Measurements from ENCODE around the gene CKS1B. TPM values are rescaled to one million over a fixed set of nuclear protein-coding genes. Genes with fewer than 3 reads are reported as not detected.

CKS1B gene
- total RNA-seq, 2 donors from 2014 or later: 49.5 to 76.5 TPM

- H3K36me3 ChIP-seq: peaks cover 7% of the 10 kb centered on the region
- TF ChIP-seq CTCF (IDR thresholded peaks at IDR 0.05): no peak
- H3K4me1 ChIP-seq: peaks cover 16% of the 10 kb centered on the region
- no peak overlapping the region for H3K4me3 ChIP-seq
- no peak overlapping the region for H3K9ac ChIP-seq (ENCODE audit: low read depth in 2 of 2, low read length in 2 of 2)
- intact Hi-C loops (cut with DNase I): no loop called here
- no peak for DNase-seq
- H3K27ac ChIP-seq: no peak overlapping the region
- H3K27me3 ChIP-seq: no peaks in the 10 kb centered on the region
- no peaks in the 10 kb centered on the region for H3K9me3 ChIP-seq
Observed at GRCh38 chr1:155019377-155020245, 45.1 kb downstream of the CKS1B start.

GRCh38 chr1:155022136-155022926 is 47.9 kb downstream of the CKS1B start:
- DNase-seq: no peak
- H3K36me3 ChIP-seq: no peaks in the 10 kb centered on the region
- no peak overlapping the region for H3K4me3 ChIP-seq
- H3K9me3 ChIP-seq: no peaks in the 10 kb centered on the region
- intact Hi-C loops (cut with DNase I): no loop called here
- H3K9ac ChIP-seq (ENCODE audit: low read depth in 2 of 2, low read length in 2 of 2): peak overlapping the region in 1 of 2 donors; percentile 9
- no peak overlapping the region for H3K27ac ChIP-seq
- no peaks in the 10 kb centered on the region for H3K27me3 ChIP-seq
- TF ChIP-seq CTCF (IDR thresholded peaks at IDR 0.05): no peak
- peaks cover 6% of the 10 kb centered on the region for H3K4me1 ChIP-seq

DNA sequence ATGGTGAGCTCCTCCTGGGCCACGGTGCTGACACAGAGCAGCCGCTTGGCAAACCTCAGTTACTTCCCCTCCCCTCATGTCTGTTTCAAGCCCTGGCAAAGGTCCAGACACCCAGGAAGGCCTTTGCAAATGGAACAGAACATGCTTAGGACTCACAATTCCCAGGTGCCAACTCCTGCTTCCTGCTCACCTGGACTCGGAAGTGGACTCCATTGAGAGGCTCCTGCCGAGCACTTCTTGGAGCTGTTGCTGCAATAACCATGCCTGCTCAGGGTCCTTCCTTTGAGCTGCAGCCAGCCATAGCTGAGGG is 48.4 kb downstream of the CKS1B start:
- Histone ChIP-seq H3K9ac (ENCODE audit: low read depth in 2 of 2, low read length in 2 of 2) (peak overlapping the region in 1 of 2 donors; percentile 9), H3K36me3 (no peaks in the 10 kb centered on the region), H3K27me3 (no peaks in the 10 kb centered on the region), H3K4me3 (no peak overlapping the region), H3K4me1 (peaks cover 2% of the 10 kb centered on the region), H3K27ac (no peak overlapping the region), H3K9me3 (no peaks in the 10 kb centered on the region)
- intact Hi-C loops (cut with DNase I): no loop called here
- DNase-seq: no peak
- no peak for TF ChIP-seq CTCF (IDR thresholded peaks at IDR 0.05)

DNA sequence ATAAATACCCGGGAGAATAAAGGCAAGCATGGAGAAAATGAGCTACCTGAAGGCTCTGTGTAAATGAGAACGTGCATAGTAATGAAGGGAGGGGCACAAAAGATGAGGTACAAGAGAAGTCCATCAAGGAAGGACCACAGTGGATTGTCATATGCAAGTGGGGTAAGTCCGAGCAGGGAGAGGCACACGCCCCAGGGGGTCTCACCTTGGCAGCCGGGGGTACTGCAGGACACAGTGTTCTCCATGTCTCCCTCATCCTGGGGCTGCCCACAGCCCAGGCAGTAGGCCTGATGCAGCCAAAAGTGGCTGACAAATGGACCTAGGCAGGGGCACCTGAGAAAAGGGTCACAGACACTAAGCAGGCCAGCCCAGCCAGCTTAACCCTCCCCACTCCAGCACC is 49.1 kb downstream of the CKS1B start:
- H3K4me3 ChIP-seq: no peak overlapping the region
- intact Hi-C loops (cut with DNase I): no loop called here
- H3K36me3 ChIP-seq: no peaks in the 10 kb centered on the region
- no peaks in the 10 kb centered on the region for H3K27me3 ChIP-seq
- no peak overlapping the region for H3K27ac ChIP-seq
- no peaks in the 10 kb centered on the region for H3K4me1 ChIP-seq
- no peak for TF ChIP-seq CTCF (IDR thresholded peaks at IDR 0.05)
- H3K9me3 ChIP-seq: no peaks in the 10 kb centered on the region
- no peak for DNase-seq
- H3K9ac ChIP-seq (ENCODE audit: low read depth in 2 of 2, low read length in 2 of 2): no peak overlapping the region

DNA sequence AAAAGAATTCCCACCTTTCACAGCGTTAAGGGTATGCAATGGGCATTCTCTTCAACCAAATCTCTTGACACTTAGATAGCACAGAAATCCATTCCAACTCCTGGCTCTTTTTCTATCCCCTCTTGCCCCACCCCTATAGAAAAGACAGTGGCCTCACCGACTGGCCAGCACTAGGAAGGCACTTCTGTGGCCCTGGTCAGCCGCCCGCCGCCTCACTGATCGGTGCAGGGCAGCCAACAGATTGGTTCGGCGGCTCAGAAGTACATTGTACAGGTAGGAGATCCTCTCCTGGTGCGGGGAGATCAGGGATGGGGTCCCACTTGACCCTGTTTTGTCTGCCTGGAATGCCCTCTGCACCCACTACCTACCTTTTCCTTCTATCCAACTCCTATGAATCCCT is 49.8 kb downstream of the CKS1B start:
- TF ChIP-seq CTCF (IDR thresholded peaks at IDR 0.05): no peak
- no peaks in the 10 kb centered on the region for H3K4me1 ChIP-seq

More for the DNA sequence above, 49.8 kb downstream of the CKS1B start:
- Histone ChIP-seq H3K27me3 (no peaks in the 10 kb centered on the region), H3K27ac (no peak overlapping the region), H3K4me3 (no peak overlapping the region), H3K9me3 (no peaks in the 10 kb centered on the region), H3K9ac (ENCODE audit: low read depth in 2 of 2, low read length in 2 of 2) (no peak overlapping the region), H3K36me3 (no peaks in the 10 kb centered on the region)
- no peak for DNase-seq
- intact Hi-C loops (cut with DNase I): no loop called here
